Measurements from ENCODE around the gene KLK1. TPM values are rescaled to one million over a fixed set of nuclear protein-coding genes. Genes with fewer than 3 reads are reported as not detected.

KLK1 gene
- total and polyA plus RNA-seq, 3 donors from 2014 or later, result 0.43 to 2.7 (median 1.2) TPM

DNA sequence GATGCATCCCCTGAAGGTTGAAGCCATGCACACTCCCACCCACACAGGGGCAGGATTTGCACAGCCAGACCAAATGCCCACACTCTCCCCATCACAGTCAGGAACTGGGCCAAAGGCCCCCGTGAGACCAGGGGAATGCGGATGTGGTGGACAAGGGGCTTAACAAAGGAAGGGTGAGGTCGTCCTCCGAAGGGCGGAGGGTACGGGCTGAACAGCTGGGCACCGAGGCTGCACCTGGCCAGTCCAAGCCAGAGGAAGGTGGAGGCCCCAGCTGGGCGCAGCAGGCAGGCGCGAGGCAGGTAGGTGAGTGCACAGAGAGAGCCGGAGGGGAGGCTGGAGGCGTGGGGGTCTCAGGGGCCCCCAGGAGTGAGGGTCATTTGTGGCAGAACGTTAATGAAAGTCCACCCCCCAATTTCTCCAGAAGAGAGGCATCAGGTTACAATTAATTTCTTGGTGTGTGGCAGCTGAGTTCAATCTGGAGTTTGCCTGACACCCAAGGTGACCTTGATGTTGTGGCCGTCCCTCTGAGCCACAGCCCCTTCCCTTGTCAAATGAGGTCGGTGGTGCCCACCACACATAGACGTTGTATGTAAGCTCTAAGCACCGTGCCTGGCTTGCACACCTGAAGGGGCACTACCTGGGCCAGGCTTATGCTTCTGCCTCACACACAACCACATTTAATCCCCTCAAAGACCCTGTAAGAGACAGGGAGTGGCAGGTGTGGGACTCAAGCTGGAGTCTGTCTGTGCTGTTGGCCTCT, 6.9 kb upstream of the KLK1 start:
- intact Hi-C loops (cut with DNase I; ENCODE audit: low total_unique reads), result no loop called here
- no peak for TF ChIP-seq POLR2A (IDR thresholded peaks at IDR 0.05)
- TF ChIP-seq, protein P1, sequence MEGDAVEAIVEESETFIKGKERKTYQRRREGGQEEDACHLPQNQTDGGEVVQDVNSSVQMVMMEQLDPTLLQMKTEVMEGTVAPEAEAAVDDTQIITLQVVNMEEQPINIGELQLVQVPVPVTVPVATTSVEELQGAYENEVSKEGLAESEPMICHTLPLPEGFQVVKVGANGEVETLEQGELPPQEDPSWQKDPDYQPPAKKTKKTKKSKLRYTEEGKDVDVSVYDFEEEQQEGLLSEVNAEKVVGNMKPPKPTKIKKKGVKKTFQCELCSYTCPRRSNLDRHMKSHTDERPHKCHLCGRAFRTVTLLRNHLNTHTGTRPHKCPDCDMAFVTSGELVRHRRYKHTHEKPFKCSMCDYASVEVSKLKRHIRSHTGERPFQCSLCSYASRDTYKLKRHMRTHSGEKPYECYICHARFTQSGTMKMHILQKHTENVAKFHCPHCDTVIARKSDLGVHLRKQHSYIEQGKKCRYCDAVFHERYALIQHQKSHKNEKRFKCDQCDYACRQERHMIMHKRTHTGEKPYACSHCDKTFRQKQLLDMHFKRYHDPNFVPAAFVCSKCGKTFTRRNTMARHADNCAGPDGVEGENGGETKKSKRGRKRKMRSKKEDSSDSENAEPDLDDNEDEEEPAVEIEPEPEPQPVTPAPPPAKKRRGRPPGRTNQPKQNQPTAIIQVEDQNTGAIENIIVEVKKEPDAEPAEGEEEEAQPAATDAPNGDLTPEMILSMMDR (IDR thresholded peaks at IDR 0.05), result no peak
- H3K9me3 ChIP-seq, result no peaks in the 10 kb centered on the region
- no peak overlapping the region for H3K4me3 ChIP-seq
- H3K27ac ChIP-seq, result no peak overlapping the region
- H3K27me3 ChIP-seq, result no peaks in the 10 kb centered on the region
- WGBS, 2 donors, result 49 to 56% methylated on average over 12 to 17 of the region's 17 CpGs
- DNase-seq, result no peak
- peaks cover 2% of the 10 kb centered on the region for H3K4me1 ChIP-seq
- H3K36me3 ChIP-seq (ENCODE audit: low read depth, missing control alignments), result no peaks in the 10 kb centered on the region

DNA sequence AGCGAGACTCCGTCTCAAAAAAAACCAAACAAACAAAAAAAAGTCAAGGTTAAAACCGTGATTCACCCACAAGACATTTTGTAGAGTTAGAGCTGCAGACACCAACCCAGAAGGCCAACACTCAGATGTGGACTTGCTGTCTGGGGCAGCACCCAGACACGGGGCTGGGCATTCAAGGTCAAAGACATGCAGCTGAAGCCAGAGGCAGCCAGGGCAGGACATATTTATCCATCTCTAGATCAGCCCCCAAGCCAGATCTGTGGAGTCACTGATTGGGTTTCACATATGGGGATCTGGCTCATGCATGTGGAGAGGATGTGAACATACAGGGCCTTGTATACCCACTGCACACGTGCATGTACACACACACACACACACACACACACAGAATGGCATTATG, 6.2 kb upstream of the KLK1 start:
- DNase-seq, result no peak
- no peaks in the 10 kb centered on the region for H3K36me3 ChIP-seq (ENCODE audit: low read depth, missing control alignments)
- TF ChIP-seq POLR2A (IDR thresholded peaks at IDR 0.05), result no peak
- TF ChIP-seq, protein P1 (IDR thresholded peaks at IDR 0.05), result no peak
- no peak overlapping the region for H3K27ac ChIP-seq
- H3K4me1 ChIP-seq, result no peaks in the 10 kb centered on the region
- no peaks in the 10 kb centered on the region for H3K9me3 ChIP-seq
- no peaks in the 10 kb centered on the region for H3K27me3 ChIP-seq
- intact Hi-C loops (cut with DNase I; ENCODE audit: low total_unique reads), result no loop called here
- no peak overlapping the region for H3K4me3 ChIP-seq
- WGBS, 2 donors, result 38 to 42% methylated on average over 5 of the region's 5 CpGs

DNA sequence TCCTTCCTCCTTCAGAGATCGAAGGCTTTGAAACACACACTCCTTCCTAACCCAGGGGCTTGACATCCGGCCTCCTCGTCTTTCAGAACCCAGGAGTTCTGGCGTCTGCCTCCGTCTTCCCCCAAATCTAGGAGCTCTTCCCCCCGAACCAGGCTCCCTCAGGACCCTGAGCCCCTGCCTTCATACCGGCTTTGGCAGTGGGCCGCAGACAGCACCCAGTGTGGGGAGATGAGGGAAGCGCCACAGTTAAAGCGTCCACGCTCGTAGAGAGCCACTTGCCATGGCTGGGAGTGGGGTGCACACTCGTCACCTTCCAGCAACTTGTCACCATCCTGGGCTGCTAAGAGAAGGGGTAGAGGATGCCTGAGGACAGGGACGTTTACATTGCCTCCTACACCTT, 3.9 kb upstream of the KLK1 start:
- H3K9me3 ChIP-seq, result no peaks in the 10 kb centered on the region
- TF ChIP-seq, protein P1 (IDR thresholded peaks at IDR 0.05), result no peak
- no peak for TF ChIP-seq POLR2A (IDR thresholded peaks at IDR 0.05)
- no peaks in the 10 kb centered on the region for H3K27me3 ChIP-seq
- DNase-seq, result no peak
- WGBS, 2 donors, result 70 to 76% methylated on average over 14 of the region's 14 CpGs
- H3K4me1 ChIP-seq, result no peaks in the 10 kb centered on the region
- H3K36me3 ChIP-seq (ENCODE audit: low read depth, missing control alignments), result no peaks in the 10 kb centered on the region
- peak overlapping the region; percentile 24 to 32 for H3K4me3 ChIP-seq
- intact Hi-C loops (cut with DNase I; ENCODE audit: low total_unique reads), result no loop called here
- H3K27ac ChIP-seq, result no peak overlapping the region

DNA sequence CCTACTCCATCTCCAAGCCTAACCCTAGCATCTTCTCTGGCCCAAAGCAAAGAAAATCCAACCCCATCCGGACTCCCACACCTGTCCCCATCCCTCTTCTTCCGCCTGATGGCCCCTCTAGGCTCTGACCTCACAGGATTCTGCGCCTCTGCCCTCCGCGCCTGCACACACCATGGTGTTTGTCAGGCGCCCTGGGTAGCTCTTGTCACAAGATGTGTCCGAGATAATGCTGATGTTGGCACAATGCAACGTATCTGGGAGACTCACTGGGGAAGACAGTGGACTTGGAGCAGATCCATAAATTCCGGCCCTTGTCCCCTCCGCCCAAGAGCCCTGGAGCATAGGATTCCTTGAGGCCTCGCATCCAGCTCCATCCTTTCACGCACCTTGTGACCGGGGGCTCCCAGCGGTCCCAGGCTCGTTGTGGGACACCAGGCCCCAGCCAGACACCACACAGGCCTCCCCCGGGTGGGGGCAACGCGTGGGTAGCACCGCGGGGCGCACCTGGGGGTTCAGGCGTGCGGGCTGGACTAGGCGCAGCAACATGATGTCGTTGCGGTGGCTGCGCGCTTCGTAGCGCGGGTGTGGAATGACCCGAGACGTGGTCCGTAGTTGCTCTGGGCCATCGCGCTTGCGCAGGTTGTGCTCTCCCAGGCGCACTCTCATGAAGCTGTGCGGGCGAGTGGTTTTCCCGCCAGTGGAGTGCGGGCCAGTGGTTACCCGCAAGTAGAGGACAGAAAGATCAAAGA, 3.1 kb upstream of the KLK1 start:
- H3K27me3 ChIP-seq, result no peaks in the 10 kb centered on the region
- no peaks in the 10 kb centered on the region for H3K36me3 ChIP-seq (ENCODE audit: low read depth, missing control alignments)
- H3K4me1 ChIP-seq, result no peaks in the 10 kb centered on the region
- DNase-seq, result peak; percentile 56
- H3K4me3 ChIP-seq, result peak overlapping the region; percentile 24 to 32
- H3K9me3 ChIP-seq, result no peaks in the 10 kb centered on the region
- intact Hi-C loops (cut with DNase I; ENCODE audit: low total_unique reads), result no loop called here
- H3K27ac ChIP-seq, result no peak overlapping the region
- WGBS, 2 donors, result 57 to 63% methylated on average over 19 to 43 of the region's 43 CpGs
- no peak for TF ChIP-seq POLR2A (IDR thresholded peaks at IDR 0.05)
- TF ChIP-seq, protein P1 (IDR thresholded peaks at IDR 0.05), result no peak
